VCaP (cell line): Measurements from ENCODE around the gene CBFA2T3.
A peak's percentile ranks its signal among the peaks of the same experiment; 100 is the strongest.

Experiments
- H3K27ac ChIP-seq: fragments of 450-650 bp; 2 replicates; pipeline ENCODE4 v1.5.1; 2017
- CTCF ChIP-seq: fragments of 450-650 bp; conservative IDR thresholded peaks from 2 replicates; pipeline ENCODE4 v1.5.1; 2017; ENCODE audit warnings: mild to moderate bottlenecking, moderate library complexity

CBFA2T3 gene

GRCh38 chr16:88863426-88863825 is 113.6 kb downstream of the CBFA2T3 start:
- H3K27ac ChIP-seq = no peak overlapping the region
- TF ChIP-seq CTCF = no peak

GRCh38 chr16:88862968-88863367 is 114.0 kb downstream of the CBFA2T3 start:
- H3K27ac ChIP-seq = no peak overlapping the region
- no peak for TF ChIP-seq CTCF

DNA sequence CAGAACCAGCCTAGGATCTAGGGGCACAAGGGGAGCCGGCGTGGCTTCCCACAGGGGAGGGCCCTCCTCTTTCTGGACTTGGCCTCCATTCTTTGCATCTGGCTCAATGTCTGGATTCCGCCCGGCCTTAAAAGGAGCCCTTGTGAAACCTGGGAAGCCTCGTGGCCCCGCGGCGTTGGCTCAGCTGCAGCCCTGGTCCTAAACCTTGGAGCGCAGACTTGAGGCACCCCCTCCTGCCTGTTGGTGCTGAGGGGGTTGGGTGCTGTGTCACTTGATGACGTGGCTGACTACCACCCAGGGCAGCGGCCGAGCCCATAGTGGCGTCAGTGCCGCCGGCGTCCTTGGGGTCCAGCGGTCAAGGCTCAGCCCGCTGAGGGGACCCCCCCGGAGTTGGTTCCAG is 115.6 kb downstream of the CBFA2T3 start:
- H3K27ac ChIP-seq = no peak overlapping the region
- TF ChIP-seq CTCF = no peak

DNA sequence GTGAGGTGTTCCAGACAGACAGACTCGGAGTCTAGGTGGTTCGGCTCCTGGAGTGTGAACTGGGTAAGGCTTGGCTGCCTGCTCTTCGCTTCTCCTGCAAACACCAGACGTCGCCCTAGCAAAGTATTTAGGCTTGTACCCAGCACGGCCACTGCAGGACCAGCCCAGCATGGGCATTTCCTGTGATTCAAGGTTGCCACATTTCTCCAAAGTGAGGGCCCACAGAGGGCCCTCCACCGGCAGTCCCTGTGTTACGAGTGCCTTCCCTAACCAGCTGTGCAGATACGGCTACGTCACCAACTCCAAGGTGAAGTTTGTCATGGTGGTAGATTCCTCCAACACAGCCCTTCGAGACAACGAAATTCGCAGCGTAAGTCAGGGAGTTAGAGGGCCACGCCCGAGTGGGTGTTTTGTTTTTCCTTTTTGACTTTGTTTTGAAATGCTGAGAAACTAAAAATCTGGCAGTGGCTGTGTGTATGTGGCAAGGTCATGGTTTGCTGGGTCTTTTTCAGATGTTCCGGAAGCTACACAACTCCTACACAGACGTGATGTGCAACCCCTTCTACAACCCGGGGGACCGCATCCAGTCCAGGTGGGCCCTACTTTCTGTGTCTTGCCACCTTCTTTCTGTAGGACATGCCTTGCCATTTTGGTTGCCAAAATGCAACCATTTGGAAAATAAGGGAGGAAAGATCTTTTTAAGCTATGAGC is 117.5 kb downstream of the CBFA2T3 start:
- TF ChIP-seq CTCF = no peak
- no peak overlapping the region for H3K27ac ChIP-seq

GRCh38 chr16:88857728-88858339 is 119.2 kb downstream of the CBFA2T3 start:
- TF ChIP-seq CTCF = peak; percentile 61
- H3K27ac ChIP-seq = peak overlapping the region; percentile 54; the same call in 1 of the 2 replicates

DNA sequence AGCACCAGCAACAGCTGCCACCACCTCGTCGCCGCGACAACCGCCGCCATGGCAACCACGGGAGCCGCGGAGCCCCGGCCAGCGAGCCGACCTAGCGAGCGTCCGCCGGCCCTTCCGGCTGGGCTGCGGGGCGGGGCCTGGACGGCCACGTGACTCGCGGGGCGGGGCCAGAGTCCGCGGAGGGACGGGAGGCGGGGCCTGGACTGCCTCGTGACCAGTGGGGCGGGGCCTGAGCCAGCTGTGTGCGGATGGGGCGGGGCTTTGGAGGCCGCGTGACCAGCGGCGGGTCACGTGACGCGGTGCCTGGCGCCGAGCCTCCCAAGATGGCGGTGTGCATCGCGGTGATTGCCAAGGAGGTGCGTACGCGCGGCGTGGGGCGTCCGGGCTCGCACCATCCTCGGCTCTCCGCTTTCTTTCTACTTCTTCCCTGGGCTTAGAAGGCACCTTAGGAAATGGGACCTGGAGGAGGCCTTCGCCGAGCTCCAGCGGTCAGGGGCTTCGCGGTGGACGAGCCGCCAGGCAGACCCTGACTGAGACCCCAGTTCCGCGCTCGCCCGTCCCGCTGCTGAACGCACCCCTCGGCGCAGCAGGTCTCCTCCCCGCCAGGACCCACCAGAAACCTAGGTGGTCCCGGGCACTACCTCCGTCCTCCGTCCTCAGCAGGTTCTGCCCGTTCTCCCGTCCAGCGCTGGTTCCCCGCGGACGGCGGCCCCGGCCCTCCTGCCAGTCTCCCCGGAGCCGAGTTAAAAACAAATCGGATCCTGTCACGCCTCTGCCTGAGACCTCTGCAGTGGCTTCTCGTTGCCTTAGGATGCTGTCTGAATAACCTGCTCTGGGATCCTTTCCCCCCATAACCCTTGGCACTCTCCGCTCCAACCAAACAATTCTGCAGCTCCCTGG is 119.9 kb downstream of the CBFA2T3 start, which contains the start of the genes GALNS and TRAPPC2L:
Gene GALNS (minus strand): TSS at position 120 of the 900 bp plus-strand sequence. CDS start 70 bp downstream, at position 50.
Gene TRAPPC2L (plus strand): TSS at position 300 of the 900 bp plus-strand sequence. CDS start 24 bp downstream, at position 324.
- H3K27ac ChIP-seq = peak within 1 kb of the TSS; percentile 54
- TF ChIP-seq CTCF = no peak
